CD4-positive, alpha-beta T cell treated with Interferon alpha-2 for 1 hour (primary cell): ENCODE measurements around the gene C10orf90.

ENCODE experiments used
- DNase-seq, 2 donors: peaks; one replicate each; pipeline ENCODE4 v3.0.0-alpha.2; 2020 to 2022

The C10orf90 gene

DNA sequence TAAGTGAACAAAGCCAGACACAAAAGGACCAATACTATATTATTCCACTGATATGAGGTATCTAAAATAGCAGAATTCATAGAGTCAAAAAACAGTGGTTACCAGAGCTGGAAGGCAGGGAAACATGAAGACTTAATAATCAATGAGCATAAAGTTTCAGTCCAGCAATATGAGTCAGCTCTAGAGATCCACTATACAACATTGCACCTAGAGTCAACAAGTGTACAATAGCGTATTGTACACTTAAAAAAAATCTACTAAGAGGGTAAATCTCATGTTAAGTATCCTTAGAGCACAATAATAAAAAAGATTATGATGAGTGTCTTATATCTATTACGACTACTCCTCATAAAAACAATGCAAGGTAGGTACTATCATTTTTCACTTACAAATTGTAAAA lies 36.1 kb downstream of the C10orf90 start:
- DNase-seq: no peak

DNA sequence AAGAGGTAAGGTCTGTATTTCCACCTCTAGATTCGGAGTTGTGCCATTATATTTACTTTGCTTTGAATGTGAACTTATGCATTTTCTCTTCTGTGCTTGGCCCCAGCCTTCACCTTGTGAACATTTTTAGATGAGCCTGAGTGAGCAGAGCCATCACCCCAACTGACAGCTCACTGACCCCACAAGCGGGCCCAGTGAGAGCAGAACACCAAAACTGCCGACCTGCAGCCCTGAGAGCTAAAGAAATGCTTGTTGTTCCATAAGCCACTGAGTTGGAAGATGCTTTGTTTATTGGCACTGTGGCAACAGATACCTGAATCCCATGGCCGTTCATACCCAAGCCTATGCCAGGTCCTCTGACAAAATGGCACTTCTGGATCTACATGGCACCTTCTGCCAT lies 37.8 kb downstream of the C10orf90 start:
- no peak for DNase-seq

DNA sequence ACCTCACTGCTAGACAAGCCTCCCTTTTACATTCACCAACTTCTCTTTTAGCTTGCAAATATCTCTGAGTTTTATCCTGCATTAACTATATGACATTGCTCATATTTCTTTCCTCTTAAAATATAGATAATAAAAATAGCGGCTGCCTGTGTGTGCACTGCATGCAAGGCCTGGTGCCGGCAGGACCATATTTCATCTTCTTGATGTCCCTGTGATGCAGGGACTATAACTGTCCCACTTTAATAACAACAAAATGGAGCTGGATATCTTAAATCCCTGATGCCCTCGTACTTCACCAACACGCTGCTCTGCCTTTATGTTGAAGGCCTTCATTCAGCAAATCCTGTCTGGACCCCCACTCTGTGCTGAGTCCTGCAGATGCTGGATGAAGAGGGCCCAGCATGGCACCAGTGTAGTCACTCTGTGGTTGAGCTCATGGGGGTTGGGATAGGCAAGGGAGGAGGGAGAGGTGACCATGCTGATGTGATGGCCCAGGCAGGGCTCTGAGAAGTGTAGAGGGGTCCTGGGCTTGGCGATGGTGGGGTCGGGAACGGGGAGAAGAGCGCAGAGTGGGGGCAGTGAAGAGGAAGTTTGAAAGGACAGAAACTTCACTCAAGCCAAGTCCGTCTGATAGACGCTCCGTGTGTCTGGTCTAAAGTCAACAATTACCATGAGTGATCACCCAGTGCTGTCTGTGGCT lies 40.4 kb downstream of the C10orf90 start:
- DNase-seq: no peak

DNA sequence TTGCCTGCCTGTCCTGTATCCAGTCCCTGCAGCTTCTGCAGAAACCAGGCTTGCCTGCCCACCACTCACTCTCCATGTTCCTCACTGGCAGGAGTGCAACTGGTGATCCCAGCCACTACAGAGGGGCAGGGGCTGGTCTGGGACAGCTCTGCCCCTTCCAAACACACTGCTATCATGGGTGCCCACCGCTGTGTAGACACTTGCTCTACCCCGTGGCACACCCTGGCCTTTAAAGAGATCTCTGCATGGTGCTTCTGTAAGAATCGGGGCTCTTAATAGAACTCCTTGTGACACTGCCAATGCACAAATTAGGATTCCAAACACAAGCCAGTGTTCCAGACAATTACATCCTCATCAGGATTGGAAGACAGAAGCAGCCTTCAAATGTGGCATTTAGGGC lies 41.7 kb downstream of the C10orf90 start:
- DNase-seq: no peak

DNA sequence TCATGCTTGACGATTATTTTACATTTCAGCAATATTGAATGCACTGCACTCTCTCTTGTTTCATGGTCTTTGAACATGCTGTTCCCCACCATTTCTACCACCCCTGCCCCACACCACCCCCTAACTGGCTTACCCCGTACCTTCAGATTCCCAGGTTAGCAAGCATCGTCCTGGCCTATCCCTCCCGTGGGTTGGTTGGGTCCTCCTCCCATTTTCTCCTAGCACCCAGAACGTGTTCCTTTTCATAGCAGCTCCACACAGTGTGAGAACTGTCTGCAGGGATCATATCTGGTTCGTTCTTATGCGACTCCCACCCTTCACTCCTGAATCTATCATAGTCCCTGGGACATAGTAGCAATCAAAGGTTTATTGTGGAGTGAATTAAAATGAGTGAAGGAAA lies 48.6 kb downstream of the C10orf90 start:
- DNase-seq: no peak

DNA sequence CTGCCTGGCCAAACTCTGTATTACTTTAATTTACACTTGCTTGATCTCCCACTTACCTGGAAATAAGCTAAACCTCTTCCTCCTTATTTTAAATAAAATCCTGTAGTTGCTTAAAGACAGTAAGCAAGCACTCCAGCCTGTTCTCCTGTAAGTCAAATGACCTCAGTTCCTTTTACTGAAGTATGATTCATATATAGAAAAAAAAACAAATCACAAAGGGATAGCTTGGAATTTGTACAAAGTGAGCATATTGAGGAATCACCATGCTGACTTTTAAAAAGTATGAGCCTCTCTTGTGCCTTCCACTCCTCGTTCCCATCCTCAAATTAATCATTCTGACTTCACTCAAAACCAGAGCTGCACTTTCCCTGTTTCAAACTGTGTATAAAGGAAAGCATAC lies 52.0 kb downstream of the C10orf90 start:
- DNase-seq: no peak

DNA sequence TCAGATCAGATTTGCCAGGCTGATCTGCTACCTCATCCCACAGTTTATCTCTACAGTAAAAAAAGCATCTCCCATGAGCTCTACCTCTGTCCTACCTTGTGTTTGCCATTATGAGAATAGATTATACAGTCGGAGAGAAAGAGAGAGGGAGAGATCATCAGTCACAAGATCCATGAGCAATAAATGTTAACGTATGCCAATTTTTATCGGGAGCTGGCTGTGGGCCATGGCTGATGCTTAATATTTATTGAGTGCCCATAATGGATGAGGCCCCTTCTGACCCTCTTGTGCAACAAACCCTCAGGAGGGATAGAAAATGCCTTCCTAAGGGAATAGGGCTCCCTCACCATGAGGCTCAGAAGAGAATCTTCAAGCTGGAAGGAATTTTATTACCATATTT lies 52.8 kb downstream of the C10orf90 start:
- DNase-seq: no peak

DNA sequence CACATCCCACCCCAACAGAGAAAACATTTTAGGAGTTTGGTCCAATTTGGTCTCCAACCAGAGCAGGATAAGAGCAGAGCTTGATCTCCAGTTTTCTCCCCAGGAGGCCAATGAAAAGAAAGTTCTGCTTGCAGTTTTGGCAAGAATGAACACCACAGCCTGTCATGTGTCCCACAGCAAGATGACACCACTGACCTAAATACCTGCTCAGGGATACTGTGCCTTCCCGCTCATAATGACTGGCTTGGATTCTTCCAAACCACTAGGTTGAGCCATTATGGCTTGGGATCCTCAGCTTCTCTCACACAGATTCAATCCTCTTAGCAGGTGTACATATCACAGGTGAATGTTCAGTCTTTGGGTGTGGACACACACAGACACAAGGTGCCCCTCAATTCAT lies 53.3 kb downstream of the C10orf90 start:
- DNase-seq: no peak

DNA sequence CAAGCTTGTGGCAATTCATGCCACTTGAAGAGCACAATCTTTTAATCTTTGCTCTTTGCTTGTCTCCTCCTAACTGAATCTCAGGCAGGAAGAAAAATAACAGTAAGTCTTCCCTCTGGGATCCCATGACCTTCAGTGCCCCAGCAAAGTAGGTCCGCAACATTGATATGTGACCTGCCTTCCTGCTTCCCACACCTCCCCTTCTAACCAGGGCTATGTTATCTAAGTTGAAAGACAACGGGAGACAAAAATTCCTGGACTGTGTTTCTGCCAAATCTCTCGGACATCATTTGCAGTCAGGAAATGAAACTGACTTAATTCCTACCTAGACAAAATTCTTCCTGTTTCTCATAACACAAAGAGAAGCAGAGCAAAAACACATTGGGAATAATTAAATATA lies 53.8 kb downstream of the C10orf90 start:
- DNase-seq: no peak

DNA sequence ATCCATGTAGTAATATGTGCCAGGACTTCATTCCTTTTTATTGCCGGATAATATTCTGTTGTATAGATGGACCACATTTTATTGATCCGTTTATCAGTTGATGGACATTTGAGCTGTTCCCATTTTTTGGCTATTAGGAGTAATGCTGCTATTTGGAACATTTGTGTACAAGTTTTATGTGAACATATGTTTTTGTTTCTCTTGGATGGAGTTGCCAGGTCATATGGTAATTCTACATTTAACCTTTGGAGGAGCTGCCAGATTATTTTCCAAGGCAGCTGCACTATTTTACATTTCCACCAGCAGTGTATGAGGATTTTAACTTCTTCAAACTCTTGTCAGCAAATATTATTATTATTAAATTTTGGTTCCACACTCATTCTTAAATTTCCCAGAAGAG lies 59.2 kb downstream of the C10orf90 start:
- DNase-seq: no peak

DNA sequence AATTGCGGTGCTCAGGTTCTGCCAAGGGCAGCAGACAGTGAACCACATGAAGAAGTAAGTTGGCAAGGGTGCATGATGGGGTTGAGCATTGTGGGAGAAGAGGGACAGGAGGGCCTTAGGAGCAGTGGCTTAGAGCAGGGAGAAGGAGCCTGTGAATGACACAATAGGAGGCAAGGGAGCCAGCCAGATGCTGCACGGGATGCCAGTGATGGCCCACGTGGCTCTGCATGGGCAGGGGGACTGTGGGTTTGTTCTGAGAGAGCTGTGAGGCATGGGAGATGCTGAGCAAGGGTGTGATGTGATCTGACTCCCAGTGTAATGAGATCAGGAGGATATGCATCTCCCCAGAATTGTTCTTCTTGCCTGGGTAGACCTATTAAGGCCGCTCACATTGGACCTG lies 60.9 kb downstream of the C10orf90 start:
- no peak for DNase-seq

DNA sequence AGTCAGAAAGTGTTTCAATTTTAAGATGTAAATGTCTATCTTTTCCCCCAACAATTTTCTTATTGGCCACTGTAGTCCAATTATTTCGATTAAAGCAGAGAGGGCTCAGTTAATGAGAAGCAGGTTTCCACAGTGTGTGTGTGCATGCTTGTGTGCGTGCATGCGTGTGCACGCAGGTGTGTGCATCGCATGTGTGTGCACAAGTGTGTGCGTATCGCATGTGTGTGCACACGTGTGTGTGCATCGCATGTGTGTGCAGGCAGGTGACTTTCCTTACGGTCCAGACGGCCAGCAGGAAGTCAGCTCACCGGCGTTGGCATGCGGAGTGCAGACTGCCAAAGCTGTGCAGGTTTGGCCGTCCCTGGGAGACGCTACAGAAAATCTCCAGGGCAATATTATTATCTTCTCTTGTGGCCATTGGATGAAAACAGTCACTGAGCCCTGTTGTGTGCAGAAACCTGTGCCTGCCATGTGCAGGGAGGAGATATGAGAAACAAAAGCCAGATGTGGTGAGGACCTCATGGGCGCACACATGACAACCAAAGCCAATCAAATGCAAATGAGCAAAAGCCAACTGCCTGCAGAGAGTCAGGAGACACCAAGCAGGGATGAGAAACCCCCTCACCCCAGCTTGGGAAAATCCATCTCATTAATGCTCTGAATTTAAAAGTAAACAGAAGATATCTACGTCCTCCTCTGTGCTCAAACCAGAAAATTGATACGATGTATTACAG lies 70.4 kb downstream of the C10orf90 start:
- DNase-seq: no peak

DNA sequence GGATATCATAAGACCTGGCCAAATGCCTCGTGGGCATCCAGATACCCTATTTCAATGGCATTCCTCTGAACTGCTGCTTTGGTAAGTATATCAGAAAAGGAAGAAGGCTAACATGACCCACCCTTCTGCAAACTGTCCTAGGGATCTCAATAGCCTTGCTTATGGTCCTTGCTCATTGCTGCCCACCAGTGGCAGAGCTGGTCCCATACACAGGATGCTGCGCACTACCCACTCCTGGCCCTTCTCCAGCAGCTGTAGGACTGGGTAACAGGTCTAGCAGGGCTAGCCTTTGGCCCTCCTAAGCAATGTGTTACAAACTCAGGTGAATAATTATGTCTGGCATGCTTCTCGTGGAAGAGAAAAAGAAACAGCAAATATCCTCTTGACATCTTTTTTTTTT lies 72.5 kb downstream of the C10orf90 start:
- DNase-seq: peak in 1 of 2 donors; percentile 1

DNA sequence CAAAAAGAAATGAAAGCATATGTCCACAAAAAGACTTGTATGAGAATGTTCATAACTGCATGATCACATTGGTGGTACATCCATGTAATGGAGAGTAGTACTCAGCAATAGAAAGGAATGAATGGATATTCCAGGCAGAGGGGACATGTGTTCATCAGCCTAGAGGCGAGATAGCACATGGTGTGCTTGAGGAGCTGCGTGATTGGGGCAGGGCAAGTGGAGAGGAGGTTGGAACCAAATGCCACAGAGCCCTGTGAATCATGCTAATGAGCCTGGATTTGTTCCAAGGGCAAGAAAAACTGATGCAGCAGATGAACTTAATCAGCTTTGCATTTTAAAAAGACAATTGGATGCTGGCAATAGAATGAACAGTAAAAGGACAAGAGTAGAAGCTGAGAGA lies 73.3 kb downstream of the C10orf90 start:
- DNase-seq: no peak

DNA sequence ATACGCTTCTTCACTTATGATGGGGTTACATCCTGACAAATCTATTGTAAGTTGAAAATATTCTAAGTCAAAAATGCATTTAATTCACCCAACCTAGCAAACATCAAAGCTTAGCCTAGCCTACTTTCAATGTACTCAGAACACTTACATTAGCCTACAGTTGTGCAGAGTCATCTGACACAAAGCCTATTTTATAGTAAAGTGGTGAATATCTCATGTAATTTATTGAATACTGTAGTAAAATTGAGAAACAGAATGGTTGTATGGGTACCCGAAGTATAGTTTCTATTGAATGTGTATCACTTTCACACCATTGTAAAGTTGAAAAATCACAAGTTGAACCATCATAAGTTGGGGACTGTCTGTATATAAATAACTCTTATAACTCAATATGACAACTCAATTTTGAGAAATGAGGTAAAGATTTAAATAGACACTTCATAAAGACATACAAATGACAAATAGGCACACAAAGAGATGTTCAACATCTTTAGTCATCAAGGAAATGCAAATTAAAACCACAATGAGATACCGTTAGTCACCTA lies 73.9 kb downstream of the C10orf90 start:
- no peak for DNase-seq

DNA sequence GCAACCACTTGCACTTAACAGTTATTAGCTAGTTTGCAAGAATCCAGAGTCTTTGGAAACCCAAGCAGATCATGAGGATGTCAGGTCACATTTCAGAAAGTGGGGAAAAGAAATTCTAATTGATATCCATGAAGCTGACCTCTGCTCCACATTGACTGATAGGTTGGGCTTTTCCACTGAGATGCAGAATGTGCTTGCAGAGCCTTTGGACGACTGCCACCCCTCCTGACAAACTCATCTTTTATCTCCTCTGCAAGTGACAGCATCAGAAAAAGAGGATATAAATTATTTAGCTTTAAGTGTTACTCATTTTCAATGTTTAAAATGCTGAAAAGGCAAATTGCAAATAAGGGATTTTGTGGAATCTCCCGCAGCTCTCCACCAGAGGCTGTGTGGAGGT lies 75.3 kb downstream of the C10orf90 start:
- DNase-seq: no peak

DNA sequence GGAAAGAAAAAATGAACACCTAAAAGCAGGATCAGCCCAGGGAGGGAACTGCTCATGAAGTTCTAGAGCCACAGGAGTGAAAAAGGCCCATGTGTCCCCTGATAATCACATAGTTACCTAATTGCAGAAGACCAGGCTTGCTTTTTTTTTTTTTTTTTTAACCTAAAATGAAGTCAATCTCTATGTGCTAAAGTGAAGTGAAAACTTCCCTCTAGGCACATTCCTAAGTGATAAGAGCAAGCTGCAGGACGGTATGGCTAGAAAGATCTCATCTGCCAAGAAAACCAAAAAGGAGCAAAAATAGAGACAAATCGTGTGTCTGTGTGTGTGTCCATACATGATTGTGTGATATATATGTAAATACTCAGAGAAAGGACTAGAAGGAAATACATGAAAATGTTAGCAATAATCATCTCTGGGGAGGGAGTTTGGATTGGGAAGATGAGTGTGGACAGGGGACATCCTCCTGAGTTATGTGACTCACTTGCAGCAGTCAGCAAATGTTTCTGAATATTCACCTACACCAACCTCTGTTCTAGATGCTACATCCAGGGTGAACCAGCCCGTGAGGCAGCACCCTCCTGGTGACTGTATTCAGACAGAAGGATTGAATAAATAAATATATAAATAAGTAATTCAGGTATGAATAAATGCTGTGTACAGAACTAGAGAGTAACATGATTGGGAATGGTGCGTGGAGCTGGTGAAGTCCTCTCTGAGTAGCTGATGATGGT lies 76.4 kb downstream of the C10orf90 start:
- DNase-seq: no peak

DNA sequence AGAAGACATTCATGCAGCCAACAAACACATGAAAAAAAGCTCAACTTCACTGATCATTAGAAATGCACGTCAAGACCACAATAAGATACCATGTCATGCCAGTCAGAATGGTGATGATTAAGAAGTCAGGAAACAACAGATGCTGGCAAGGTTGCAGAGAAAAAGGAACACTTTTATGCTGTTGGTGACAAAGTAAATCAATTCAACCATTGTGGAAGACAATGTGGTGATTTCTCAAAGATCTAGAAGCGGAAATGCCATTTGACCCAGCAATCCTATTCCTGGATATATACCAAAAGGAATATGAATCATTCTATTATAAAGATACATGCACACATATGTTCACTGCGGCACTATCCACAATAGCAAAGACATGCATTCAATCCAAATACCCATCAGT lies 77.6 kb downstream of the C10orf90 start:
- no peak for DNase-seq

DNA sequence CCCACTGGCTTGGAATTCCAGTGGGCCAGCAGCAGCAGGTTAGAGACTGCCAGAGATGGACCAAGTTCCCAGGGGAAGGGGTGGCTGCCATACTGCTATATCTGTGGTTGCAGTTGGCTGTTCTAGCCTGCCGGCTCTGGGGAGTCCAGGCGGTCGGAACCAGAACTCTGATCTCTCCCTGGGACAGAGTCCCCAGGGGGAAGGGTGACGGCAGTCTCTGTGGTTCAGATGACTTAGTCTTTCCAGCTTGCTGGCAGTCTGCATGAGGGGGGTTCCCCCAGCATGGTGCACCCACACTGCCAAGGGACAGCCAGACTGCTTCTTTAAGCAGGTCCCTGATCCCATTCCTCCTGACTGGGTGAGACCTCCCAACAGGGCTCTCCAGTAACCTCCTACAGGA lies 82.5 kb downstream of the C10orf90 start:
- DNase-seq: no peak

DNA sequence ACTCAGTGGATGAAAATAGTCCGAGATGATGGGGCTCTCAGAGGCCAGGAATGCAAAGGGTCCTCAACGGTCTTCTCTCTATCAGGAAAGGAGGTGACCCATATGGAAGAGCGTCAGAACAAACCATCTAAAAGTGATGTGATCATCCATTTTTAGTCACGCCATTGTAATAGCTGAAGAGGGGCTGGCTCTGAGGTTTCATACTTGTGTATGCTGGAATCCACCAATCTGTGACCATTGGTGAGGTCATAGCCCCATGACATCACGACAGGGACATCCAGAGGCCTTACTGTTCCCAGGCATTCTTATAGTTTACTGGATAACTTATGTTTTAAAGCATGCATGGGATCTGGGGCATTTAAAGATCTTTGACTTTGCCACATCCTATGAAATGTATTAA lies 83.6 kb downstream of the C10orf90 start:
- no peak for DNase-seq

DNA sequence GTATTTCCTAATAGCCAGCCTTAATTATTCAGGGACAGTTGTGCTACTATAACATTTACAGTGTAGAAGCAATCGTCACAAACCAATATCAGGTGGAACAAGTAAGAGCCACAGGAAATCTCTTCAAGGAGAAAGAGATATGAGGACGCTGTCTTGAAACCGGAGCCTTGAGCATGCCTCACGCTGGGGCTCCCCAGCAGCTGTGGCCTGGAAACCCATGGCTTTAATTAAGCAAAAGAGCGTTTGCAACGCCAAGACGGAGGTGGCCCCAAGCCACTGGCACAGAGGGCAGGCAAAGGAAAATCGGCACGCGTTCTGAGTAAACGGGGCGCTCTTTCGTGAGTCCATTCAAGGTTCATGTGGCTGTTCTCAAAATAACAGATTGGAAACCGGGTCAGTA lies 84.4 kb downstream of the C10orf90 start:
- no peak for DNase-seq

DNA sequence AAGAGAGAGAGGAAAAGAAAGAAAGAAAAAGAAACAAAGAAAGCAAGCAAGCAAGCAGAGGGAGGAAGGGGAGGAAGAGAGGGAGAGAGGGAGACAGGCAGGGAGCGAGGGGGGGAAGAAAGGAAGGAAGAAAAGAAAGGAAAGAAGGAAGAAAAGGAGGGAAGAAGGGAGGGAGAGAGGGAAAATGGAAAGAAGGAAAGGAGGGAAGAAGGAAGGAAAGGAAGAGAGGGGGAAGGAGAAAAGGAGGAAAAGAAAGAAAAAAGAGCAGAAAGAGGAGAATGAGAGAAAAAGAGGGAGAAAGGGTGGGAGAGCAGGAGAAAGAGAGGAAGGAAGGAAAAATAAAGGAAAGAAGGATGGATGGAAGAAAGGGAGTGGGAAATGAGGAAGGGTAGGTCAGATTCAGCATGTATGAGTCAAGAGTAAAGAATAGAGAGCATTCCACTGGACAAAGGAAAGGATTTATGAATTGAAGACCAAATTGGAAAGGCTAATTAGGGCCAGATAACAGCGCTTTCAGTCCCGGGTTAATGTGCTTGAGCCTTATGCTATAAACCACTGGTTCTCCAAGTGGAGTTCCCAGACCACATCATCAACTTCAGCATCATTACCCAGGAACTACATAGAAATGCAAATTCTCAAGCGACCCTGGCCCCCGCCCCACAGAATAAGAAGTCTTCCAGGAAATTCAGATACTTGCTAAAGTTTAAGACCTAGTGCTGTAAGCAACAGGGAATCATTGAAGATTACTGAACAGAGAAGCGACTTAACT lies 85.1 kb downstream of the C10orf90 start:
- no peak for DNase-seq

DNA sequence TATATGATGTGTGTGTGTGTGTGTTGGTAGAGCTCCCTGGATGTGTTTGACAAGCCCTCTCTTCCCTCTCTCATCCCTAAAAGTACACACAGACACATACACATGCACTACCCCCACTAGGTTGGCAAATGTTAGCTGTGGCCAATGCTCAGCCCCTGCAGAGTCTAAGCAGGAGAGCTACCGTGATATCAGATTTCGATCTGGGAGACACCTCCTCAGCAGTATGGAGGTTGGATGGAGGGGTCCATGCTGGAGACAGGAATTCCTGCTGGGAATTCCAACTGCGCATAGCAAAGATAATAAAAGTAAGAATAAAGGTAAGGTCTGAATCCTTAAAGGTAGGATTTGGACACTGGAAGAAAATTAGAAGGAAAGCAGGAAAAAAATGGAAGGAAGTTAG lies 85.7 kb downstream of the C10orf90 start:
- DNase-seq: no peak
